Renal cortical epithelial cell (primary cell): Measurements from ENCODE around the gene CDKN2A. TPM values are rescaled to one million over a fixed set of nuclear protein-coding genes. Genes with fewer than 3 reads are reported as not detected.

Experiments
- DNase-seq: peaks from one replicate; pipeline ENCODE4 v3.0.0-alpha.2; 2011; ENCODE audit warnings: low read depth
- total RNA-seq: library from RNA; depleted of rRNA; stranded (reverse); fragments of >200 nt; gene quantifications from 2 replicates; pipeline ENCODE4 v1.2.3, GENCODE V29; 2014

CDKN2A gene
- total RNA-seq, result 25.0 and 36.3 TPM in 2 replicates

DNA sequence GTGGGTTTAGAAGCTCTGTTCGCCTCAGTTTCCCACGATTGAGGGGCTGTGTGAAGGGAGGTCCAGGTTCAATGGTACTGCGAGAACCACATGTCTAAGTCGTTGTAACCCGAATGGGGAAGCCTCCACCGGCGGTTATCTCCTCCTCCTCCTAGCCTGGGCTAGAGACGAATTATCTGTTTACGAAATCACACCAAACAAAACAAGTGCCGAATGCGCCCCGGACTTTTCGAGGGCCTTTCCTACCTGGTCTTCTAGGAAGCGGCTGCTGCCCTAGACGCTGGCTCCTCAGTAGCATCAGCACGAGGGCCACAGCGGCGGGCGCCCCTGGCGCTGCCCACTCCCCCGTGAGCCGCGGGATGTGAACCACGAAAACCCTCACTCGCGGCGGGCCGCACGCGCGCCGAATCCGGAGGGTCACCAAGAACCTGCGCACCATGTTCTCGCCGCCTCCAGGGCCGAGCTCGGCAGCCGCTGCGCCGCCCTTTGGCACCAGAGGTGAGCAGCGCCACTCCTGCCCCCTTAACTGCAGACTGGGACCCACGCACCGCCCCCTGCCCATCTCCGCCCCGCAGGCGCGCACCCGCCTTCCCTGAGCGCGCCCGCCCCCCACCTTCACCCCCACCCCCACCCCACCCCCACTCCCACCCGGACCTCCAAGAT lies at the start of gene CDKN2A:
CDKN2A (minus strand) TSS at position 500 of the 663 bp plus-strand sequence.
- no peak for DNase-seq

DNA sequence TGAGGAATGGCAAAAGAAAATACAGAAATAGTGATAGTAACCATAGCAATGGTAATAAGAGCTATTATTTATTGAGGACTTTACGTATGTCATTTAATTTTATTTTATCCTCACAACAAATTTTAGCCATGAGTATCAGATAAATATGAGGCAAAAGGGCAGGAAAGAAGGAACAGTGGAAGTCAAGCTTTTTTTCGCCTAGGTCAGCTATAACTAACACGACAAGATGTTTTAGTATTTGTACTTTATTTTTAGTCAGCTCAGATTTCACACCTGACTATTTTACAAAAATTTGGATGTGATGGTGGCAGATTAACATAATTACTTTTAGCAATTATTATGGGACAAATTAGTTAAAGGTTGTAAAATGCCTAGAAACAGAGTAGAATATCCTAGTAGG lies 49.7 kb upstream of the CDKN2A start:
- DNase-seq, result no peak

DNA sequence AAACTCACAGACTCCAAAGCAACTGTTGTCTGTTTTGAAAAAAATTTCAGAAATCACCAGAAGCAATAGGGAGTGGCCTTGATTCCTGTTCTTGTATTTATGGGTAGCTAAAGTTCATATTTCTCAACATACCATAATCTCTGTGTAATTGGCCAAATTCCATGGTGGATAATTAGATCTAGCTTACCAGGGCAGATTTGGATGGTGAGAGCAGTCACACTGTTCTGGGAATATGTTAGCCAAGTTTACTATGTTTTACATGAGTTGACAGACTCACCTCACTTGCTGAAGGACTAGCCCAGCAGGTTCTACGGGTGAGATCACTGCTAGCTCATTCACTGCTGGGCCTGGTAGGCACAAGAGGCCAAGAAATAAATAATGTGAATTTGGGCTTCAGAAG lies 47.6 kb upstream of the CDKN2A start:
- peak; percentile 49 for DNase-seq

DNA sequence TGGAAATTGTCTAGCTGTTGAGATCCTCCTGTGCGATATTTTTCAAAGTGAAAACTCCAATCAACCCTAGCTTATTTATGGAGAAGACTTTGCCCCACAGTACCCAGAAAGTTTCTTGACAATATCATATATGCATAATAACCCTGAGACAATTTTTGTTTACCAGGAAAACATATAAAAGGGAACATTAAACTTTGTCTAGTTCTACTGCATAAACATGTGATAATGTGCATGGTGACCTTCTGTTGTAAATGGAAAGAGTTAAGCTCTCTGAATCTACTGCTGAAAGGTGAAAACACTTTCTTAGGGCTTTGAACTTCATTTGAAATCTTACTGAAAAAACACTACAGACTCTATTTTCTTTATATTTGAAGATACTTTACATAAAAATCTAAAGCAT lies 47.2 kb upstream of the CDKN2A start:
- no peak for DNase-seq

DNA sequence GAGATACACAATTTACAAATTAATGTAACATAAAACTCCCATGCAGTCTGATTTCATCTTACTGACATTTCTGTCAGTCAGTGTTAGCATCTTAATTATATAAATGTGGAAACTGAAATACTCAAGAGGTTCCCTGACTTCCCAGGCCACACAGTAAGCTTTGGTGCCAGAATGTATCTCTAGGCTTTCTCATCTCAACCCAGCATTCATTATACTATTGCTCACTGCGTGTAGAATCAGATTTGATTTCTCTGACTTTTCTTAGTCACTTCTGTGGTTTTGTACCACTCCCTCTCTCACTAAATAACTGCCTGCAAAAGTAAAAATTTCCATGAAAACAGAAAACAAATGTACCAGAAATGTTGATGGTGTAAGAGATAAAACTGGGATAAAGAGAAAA lies 46.6 kb upstream of the CDKN2A start:
- peak; percentile 69 for DNase-seq

DNA sequence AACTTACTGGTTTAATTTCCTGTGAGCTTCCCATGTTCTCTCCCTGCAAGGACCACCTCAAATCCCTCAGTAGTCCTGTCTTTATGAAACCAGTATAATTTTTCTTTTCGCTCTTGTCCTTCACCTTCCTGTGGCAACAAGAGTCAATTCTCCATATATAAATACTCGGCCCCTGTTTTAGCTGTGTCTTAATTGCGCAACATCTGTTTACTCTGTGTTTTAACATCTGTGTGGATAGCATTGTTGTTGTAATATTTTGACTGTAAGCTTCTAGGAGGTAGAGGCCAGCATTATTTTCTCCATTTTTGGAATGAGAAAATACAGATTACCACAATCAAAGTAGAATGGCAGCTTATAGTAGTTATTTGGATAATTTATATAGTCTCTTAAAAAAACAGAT lies 45.1 kb upstream of the CDKN2A start:
- no peak for DNase-seq

DNA sequence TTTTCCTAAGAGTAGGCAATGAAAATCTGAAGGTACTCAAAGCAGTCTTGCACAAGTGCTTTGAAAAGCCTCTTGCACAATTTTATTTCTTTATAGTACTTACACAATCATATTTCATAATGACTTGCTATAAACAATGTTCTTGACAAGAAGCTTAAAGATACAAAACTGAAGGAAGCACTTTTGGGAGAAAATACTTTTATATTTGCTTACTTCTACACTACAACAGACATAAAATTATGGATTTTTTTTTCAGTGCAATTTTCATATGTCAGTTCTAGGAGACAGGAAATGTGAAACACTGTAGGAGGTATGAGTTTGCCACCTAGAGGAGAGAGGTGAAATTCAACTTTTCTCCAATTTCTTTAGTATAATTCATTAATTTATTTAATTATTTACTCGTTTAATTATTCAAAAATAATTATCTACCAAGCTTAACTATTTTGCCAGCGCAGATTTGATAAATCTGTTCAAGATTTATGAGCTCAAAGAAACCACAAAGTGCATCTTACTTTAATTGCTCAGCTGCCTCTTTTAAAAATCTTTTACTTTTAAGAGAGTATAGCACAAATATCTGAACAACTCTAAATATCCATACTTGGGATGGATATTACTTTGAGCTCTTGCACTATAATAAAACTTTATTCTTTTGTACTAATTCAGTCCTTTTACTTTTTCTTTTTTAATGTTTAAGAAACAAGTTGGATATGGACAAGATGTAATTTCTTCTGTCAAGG lies 43.9 kb upstream of the CDKN2A start:
- DNase-seq, result peak; percentile 40

DNA sequence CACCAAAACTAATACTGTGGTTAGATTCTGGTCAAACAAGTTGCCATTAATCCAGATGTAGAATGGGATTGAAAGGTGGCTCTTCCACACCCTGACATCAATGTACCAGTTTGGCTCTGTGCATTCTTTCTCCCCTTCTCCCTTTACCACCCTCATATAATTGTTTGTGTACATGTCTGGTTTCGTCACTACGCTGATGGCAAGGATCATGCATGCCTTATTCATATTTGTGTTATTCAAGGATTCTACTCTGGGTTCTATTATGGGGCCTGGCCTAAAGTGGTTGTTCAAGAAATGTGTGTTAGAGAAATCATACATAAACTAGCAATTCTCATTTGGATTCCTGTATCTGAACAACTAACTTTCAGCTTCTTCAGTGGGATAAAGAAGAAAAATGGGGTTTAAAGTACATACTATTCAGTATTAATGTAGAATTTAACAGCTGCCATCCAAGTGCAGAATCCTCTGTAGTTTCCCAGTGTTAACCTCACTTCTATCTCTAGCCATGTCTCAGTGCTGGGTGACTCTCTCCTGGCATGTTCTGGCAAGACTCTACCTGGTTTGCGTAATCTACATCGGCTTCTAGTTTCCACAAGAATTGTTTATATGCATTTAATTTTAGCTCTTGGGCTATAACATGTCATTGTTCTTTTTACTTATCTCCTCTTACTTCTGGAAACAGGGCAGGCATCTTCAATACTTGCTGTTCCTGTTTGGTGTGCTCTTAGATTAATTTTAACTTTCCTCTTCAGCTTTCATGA lies 42.9 kb upstream of the CDKN2A start:
- peak; percentile 42 for DNase-seq

DNA sequence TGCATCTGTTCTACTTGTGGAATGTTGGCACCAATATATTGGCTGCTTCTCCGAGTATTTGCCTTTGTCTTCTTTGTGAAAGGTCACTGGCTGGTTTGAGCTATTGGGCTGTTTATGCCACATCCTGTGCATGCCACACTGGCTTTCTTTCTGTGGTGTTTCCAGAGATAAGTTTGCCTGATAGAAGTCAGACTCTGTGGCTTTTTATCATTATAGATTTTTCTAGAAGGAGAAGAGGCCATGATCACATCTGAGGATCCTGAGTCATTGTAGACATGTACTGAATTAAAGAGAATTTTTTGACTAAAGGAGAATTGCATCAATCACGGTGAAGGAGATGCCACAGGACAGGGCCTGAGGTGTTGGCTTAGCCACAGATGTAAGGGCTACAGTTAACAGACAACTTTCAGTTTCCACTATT lies 41.4 kb upstream of the CDKN2A start:
- peak; percentile 68 for DNase-seq

DNA sequence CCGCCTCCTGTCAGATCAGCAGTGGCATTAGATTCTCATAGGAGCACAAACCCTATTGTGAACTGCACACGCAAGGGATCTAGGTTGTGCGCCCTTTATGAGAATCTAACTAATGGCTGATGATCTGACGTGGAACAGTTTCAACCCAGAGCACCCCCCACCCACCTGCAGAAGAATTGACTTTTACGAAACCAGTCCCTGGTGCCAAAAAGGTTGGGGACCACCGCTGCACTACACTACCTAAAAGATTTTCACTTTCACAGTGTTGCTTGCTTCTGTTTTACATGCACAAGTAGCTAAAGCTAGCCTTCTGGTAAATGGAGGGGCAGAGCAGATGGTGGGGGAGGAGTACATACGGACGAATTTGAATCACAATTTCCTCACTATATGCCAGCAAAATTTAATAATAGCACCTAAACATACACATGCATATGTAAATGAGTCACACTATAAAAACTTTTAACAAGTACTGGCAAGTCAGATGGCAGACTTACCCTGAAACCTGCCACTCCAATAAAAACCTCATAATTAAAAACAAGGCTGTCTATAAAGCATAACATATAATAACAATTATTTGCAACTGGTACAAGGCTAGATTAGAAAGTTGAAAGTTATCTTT lies 38.9 kb upstream of the CDKN2A start:
- no peak for DNase-seq

DNA sequence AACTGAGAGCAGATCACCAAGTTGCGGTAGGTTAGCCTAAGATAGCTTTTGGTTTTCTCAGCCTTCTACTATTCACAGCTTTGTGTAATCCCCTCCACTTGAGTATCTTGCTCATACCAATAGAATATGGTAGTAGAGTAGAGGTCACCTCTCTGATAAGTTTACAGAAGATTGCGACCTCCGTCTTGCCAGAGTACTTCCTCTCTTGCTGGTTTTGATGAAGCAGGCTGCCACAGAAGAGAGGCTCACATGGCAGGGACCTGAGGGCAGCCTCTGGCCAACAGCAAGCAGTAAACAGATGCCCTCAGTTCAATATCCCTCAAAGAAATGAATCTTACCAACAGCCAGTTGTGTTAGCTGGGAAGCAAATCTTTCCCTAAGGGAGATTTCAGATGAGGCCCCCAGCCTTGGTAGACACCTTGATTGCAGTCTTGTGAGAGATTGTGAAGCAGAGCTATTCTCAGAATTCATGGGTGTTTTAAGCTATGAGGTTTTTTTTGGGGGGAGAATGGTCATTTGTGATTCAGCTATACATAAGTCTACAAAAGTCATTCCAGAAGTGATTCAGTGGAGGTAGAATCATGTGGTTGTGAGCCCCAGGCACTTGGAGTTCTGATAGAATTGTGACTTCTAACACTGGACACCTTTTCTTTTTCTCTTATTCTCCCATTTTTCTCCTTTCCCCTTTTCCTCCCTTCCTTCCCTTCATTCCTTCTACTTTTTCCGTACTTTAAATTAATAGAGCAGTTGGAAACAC lies 37.6 kb upstream of the CDKN2A start:
- peak; percentile 16 for DNase-seq

DNA sequence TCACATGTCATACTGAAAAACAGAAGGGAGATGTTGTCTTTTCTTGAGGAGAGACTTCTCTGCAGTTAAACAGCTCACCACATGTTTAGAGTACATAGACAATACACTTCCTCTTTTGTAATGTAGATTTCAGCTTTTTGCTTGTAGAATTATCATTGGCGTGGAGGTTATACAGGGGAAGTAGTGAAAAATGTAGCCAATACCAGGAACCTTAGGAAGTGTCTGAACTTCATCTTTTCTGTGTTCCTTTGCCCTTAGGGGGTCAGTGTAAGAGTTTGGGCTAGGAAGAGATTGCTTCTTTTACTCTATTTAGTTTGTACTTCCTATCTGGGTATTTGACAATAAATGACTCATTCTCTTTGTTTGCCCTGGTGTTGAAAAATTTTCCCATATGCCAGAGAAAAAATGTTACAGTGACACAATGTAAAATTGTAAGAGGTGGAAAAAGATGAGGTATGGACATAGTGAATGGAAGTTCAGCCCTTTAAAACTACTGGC lies 36.0 kb upstream of the CDKN2A start:
- DNase-seq, result peak; percentile 83

DNA sequence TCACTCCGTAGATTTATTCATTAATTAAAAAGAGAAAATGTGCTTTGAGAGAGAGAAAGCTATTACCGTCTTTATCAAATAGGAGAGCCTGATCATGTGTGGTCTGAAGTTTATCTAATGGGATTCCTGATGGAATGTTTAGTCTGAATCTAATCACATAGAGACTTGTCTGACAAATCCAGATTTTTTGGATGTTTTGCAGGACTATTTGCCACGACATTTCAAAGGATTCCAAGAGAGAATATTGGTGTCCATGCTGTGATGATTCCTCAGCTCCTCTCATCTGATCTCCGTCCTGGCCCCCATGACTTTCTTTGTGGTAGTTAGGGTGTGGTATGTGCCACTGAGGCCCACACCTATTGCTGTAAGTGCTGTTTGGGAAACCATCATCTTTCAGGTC lies 35.0 kb upstream of the CDKN2A start:
- no peak for DNase-seq

DNA sequence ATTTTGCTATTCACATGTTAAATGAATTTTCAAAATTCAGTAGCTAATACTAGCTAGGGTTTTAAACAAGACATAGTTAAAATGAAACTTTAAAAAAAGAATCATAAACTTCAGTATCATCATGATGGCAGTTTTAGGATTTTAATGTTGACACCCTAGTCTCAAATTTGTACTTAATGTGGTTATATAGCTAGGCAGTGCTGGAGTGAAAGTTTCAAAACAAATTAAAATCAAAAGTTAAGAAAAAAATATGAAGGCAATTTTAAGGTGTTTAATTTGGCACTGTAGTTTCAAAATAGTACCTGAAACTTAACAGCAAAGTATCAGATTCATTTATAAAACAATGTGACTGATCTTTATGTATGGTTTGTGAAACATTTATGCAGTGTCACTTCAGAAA lies 34.2 kb upstream of the CDKN2A start:
- DNase-seq, result no peak

DNA sequence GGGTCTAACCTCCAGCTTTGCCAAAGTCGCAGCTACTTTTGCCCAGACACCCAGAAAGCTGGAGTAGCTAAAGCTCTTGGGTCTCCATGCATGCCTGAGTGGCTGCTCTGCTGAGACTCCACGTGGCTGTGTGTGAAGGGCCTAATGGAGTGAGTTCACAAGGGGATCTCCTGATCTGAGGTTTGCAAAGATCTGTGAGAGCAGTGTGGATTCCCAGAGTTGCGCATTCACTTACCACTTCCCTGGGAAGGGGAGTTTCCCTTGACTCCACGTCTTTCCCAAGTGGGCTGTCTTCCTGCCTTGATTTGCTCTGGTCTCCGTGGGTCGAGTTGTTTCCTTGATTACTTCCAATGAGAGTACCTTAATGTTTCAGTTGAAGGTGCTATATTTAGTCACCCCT lies 32.5 kb upstream of the CDKN2A start:
- DNase-seq, result no peak

DNA sequence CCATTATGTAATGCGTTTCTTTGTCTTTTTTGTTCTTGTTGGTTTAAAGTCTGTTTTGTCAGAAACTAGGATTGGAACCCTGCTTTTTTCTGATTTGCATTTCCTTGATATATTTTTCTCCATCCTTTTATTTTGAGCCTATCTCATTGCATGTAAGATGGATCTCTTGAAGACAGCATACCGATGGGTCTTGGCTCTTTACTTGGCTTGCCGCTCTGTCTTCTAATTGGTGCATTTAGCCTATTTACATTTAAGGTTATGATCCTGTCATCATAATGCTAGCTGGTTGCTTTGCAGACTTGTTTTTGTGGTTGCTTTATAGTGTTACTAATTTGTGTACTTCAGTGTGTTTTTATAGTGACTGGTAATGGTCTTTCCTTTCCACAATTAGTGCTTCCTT lies 28.2 kb upstream of the CDKN2A start:
- no peak for DNase-seq

DNA sequence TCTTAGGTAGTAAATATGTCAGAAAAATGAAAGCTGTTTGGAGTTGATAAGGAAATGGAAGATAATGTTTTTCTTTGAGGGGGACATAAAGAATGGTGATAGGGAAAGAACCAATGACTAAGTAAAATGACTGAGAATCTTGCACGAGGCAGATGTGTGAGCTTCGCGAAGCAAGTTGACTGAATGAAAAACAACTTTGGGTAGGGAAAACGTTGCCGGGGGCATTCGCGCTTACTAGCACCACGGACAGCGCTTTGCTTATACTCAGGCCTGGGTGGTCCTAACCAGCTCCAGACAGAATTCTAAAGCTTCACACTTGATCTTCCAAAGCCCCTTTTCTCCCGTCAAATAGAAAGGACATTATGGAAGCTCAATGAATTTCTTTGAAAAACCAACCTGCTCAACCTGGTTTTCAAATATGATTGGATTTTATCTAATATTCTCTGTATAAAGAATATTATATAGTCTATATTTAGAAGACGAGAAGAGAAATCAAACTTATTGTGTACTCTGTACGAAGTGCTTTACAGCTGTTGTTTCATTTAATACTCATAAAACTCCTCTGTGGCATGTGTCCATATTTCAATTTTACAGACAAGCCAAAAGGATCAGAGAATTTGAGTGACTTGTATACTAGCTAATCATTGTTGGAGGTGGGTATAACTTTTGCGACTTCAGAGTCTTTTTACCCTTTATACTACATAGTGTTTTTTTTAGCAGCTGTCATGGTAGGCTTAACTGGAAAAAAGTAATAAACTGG lies 16.9 kb upstream of the CDKN2A start:
- DNase-seq, result no peak

DNA sequence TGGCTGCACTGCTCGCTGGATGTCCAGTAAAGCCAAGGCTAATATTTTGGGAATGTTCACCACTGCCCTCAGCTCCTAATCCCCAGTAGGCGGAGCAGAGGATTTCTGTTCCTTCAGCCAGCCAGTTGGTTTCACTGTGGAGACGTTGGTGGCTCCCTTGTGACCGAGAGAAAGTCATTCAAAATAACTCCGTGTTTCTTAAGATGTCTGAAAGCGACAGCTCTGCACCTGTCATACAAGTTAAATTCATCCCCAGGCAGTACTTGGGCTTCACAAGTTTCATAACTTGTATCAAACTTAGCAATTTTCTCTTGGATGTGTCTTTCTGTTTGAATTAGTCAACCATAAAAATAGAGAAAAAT lies 15.3 kb upstream of the CDKN2A start:
- no peak for DNase-seq

DNA sequence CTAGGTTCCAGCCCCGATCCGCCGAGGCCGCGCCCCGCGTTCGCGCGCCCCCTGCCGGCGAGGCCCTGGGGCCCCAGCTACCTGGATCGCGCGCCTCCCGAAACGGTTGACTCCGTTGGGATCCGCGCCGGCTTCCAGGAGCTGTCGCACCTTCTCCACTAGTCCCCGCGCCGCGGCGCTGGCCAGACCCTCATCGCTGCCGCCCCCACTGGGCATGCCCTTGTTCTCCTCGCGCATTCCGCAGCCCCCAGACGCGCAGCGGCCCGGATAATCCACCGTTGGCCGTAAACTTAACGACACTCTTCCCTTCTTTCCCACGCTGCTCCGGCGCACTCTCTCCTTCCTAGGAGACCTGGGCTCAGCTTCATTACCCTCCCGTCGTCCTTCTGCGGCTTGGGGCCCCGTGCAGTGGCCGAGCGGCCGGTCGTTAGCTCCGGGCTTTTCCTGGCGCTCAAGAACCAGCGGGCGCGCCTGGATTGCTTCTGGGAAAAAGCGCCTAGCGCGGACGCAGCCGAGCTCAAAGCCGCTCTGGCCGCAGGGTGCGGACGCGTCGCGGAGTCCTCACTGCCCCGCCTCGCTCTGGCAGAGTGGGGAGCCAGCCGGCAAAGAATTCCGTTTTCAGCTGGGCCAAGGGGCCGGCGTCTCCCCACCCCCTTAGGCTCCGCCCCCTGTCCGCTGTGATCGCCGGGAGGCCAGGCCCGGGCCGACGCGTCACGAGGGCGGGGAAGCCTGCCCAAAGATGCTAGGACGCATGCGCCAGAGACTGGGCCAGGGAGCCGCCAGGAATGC lies 14.7 kb upstream of the CDKN2A start, which contains the start of gene CDKN2B:
CDKN2B (minus strand) TSS at position 589 of the 789 bp plus-strand sequence; CDS start at position 237, 352 bp downstream.
- peak; percentile 79 for DNase-seq

DNA sequence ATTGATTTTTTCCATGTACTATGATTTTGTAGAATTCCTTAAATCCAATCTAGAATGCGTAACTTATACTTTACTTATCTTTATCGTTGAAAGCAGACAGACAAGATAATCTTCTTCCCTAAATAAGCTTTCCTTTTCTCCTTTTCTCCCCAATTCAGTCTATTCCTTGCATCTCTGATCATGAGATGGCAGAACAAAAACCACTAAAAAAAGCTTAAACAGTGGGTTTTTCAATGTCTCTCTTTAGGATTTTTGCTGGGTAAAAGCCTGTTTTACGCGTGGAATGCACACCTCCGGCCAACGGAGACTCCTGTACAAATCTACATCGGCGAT lies 14.2 kb upstream of the CDKN2A start:
- no peak for DNase-seq
